Stomach (tissue), 9 donors: ENCODE measurements around the gene CAPN7. TPM values are rescaled to one million over a fixed set of nuclear protein-coding genes. Genes with fewer than 3 reads are reported as not detected.

Experiments used
- DNase-seq, 2 donors: peaks; one replicate each; pipeline versions ENCODE4 v3.0.0 to v3.0.0-alpha.2; 2013 to 2019
- H3K27ac ChIP-seq, 5 donors: fragments of 200-600 bp in 4 of 5; sonication (generic) in 4 of 5; one replicate each; pipeline ENCODE4 v1.5.1; 2013 to 2019; ENCODE audit warnings: mild to moderate bottlenecking in 1 of 5, moderate library complexity in 1 of 5
- H3K27me3 ChIP-seq, 3 donors: fragments of 200-600 bp; sonication (generic); one replicate each; pipeline ENCODE4 v1.5.1; 2017 to 2019; ENCODE audit warnings: mixed run types in 1 of 3
- H3K36me3 ChIP-seq, 4 donors: fragments of 200-600 bp; sonication (generic); 1 replicate in 3 of 4; 2 replicates in 1 of 4; pipeline ENCODE4 v1.5.1; 2016 to 2019
- H3K4me1 ChIP-seq, 4 donors: fragments of 200-600 bp; sonication (generic); one replicate each; pipeline ENCODE4 v1.5.1; 2016 to 2019
- H3K4me3 ChIP-seq, 4 donors: fragments of 200-600 bp; sonication (generic) in 3 of 4; one replicate each; pipeline ENCODE4 v1.5.1; 2016 to 2019; ENCODE audit warnings: mild to moderate bottlenecking in 1 of 4
- H3K9me3 ChIP-seq, 4 donors: fragments of 200-600 bp; sonication (generic); one replicate each; pipeline ENCODE4 v1.5.1; 2016 to 2019
- CTCF ChIP-seq, 7 experiments: fragments of 450-650 bp in 4 of 7; fragments of 200-600 bp in 3 of 7; sonication (generic) in 3 of 7; IDR thresholded peaks; one replicate each; pipeline ENCODE4 v1.5.1; 2016 to 2019; ENCODE audit warnings: antibody characterized with exemption in 7 of 7, control low read depth in 2 of 7, mild to moderate bottlenecking in 1 of 7
- EP300 ChIP-seq: sonication (generic); formaldehyde crosslinking; IDR thresholded peaks from one replicate; pipeline ENCODE4 v1.6.1; 2017; ENCODE audit warnings: antibody characterized with exemption
- POLR2A ChIP-seq, 4 donors: fragments of 450-650 bp; IDR thresholded peaks; one replicate each; pipeline ENCODE4 v1.6.1; 2016; ENCODE audit warnings: antibody characterized with exemption in 4 of 4, control low read depth in 2 of 4, mild to moderate bottlenecking in 1 of 4, moderate library complexity in 1 of 4
- POLR2AphosphoS5 ChIP-seq, 3 donors: sonication (generic); formaldehyde crosslinking; IDR thresholded peaks; one replicate each; pipeline ENCODE4 v1.6.1; 2016; ENCODE audit warnings: antibody characterized with exemption in 3 of 3
- WGBS, 5 donors: extraction: QIAGEN DNeasy Blood & Tissue Kit in 3 of 5; methylation state at CpG; one replicate each; pipeline versions ENCODE4 v1.1.5 to v1.1.7; 2013 to 2018; 5-methylcytosine and 5-hydroxymethylcytosine counted together
- intact Hi-C: fragments of 100-400 bp; cut with DNase I; formaldehyde crosslinking; loops from one replicate; pipeline ENCODE4 v1.15.1; 2023; ENCODE audit warnings: low total_unique reads
- polyA plus RNA-seq, 3 donors: library from polyadenylated mRNA; stranded (reverse); fragments of 200-250 nt; gene quantifications; one replicate each; pipeline ENCODE4 v1.2.3, GENCODE V29; 2013
- total RNA-seq, 5 donors: library from RNA; depleted of rRNA; stranded (reverse); fragments of >200 nt; gene quantifications; one replicate each; pipeline versions ENCODE4 v1.1.0 to v1.2.3, GENCODE V29; 2014 to 2016
- donor health status: healthy with polysubstance abuse.
- donor health status: Bipolar disorder and iron deficiency.
- donor health status: healthy.

The CAPN7 gene
- total and polyA plus RNA-seq, 8 donors = 7.7 to 483 (median 75.0) TPM

GRCh38 chr3:15266510-15267376 is 60.7 kb downstream of the CAPN7 start:
- Histone ChIP-seq H3K9me3 (no peaks in the 10 kb centered on the region), H3K36me3 (peaks cover 0 to 4% (median 0%) of the 10 kb centered on the region in 4 donors), H3K27me3 (no peaks in the 10 kb centered on the region), H3K4me3 (no peak overlapping the region), H3K4me1 (peaks cover 4 to 42% (median 13%) of the 10 kb centered on the region in 4 donors), H3K27ac (no peak overlapping the region)
- WGBS, 5 donors = 76 to 89% (median 81%) methylated on average over 11 to 13 of the region's 13 CpGs
- intact Hi-C loops = loop anchor here (5.0 kb wide), 2 partner anchors 66 to 111 kb away; partner anchors contain the start of gene SH3BP5
- DNase-seq = no peak
- no peak for TF ChIP-seq EP300
- TF ChIP-seq POLR2A (IDR thresholded peaks at IDR 0.05) = no peak
- no peak for TF ChIP-seq CTCF (IDR thresholded peaks at IDR 0.05)
- TF ChIP-seq POLR2AphosphoS5 (IDR thresholded peaks at IDR 0.05) = no peak

GRCh38 chr3:15267502-15267901 is 61.5 kb downstream of the CAPN7 start:
- no peak overlapping the region for H3K4me3 ChIP-seq
- H3K27me3 ChIP-seq = no peaks in the 10 kb centered on the region
- WGBS, 5 donors = 90 to 100% (median 94%) methylated on average over 3 of the region's 3 CpGs
- TF ChIP-seq CTCF (IDR thresholded peaks at IDR 0.05) = no peak
- no peak for TF ChIP-seq EP300
- no peak for TF ChIP-seq POLR2AphosphoS5 (IDR thresholded peaks at IDR 0.05)
- TF ChIP-seq POLR2A (IDR thresholded peaks at IDR 0.05) = no peak
- H3K27ac ChIP-seq = peak overlapping the region in 1 of 5 donors; percentile 78
- peaks cover 4 to 49% (median 13%) of the 10 kb centered on the region in 4 donors for H3K4me1 ChIP-seq
- H3K36me3 ChIP-seq = no peaks in the 10 kb centered on the region
- H3K9me3 ChIP-seq = no peaks in the 10 kb centered on the region
- no peak for DNase-seq
- intact Hi-C loops = loop anchor here (5.0 kb wide), 2 partner anchors 65 to 110 kb away; partner anchors contain the start of gene SH3BP5

- no peak overlapping the region for H3K4me3 ChIP-seq
- H3K4me1 ChIP-seq = peaks cover 4 to 54% (median 13%) of the 10 kb centered on the region in 4 donors
- H3K27ac ChIP-seq = peak overlapping the region in 4 of 5 donors; percentile 17 to 78 (median 63)
- TF ChIP-seq CTCF (IDR thresholded peaks at IDR 0.05) (peak in 5 of 7 experiments; percentile 76 to 94 (median 91)), POLR2A (IDR thresholded peaks at IDR 0.05) (no peak), POLR2AphosphoS5 (IDR thresholded peaks at IDR 0.05) (peak in 2 of 3 donors; percentile 30 to 72), EP300 (no peak)
- H3K9me3 ChIP-seq = no peaks in the 10 kb centered on the region
- DNase-seq = peak; percentile 86 to 95
- H3K36me3 ChIP-seq = no peaks in the 10 kb centered on the region
- intact Hi-C loops = loop anchor here (5.0 kb wide), 2 partner anchors 64 to 109 kb away; partner anchors contain the start of gene SH3BP5
- 27 to 33% (median 30%) methylated on average over 15 of the region's 15 CpGs for WGBS, 5 donors
- H3K27me3 ChIP-seq = no peaks in the 10 kb centered on the region
Observed at GRCh38 chr3:15268033-15268631, 62.1 kb downstream of the CAPN7 start.
